Right lobe of liver (tissue), 6 donors: ENCODE measurements around the gene DCAF6. TPM values are rescaled to one million over a fixed set of nuclear protein-coding genes. Genes with fewer than 3 reads are reported as not detected.

Experiments used
- ATAC-seq, 4 donors: fragments of 200-7000 bp; cut with Tn5 transposase; one replicate each; pipeline ENCODE4 v1.9.1; 2020; ENCODE audit warnings: mild to moderate bottlenecking in 4 of 4, moderate library complexity in 4 of 4
- DNase-seq, 3 donors: peaks; one replicate each; pipeline ENCODE4 v3.0.0-alpha.2; 2020
- H3K27ac ChIP-seq, 3 donors: fragments of 200-600 bp; one replicate each; pipeline ENCODE4 v1.8.0; 2022
- H3K27me3 ChIP-seq, 2 donors: fragments of 200-600 bp; one replicate each; pipeline ENCODE4 v1.8.0; 2022
- H3K36me3 ChIP-seq, 4 donors: fragments of 200-600 bp; sonication (generic) in 1 of 4; one replicate each; pipeline versions ENCODE4 v1.5.1 to v1.8.0; 2017 to 2022; ENCODE audit warnings: control low read depth in 1 of 4
- H3K4me1 ChIP-seq, 4 donors: fragments of 200-600 bp; sonication (generic) in 1 of 4; one replicate each; pipeline versions ENCODE4 v1.5.1 to v1.8.0; 2017 to 2022; ENCODE audit warnings: control low read depth in 1 of 4
- H3K4me3 ChIP-seq, 3 donors: fragments of 200-600 bp; one replicate each; pipeline ENCODE4 v1.8.0; 2022
- H3K9me3 ChIP-seq, 4 donors: fragments of 200-600 bp; sonication (generic) in 1 of 4; one replicate each; pipeline versions ENCODE4 v1.5.1 to v1.8.0; 2017 to 2022; ENCODE audit warnings: control low read depth in 1 of 4
- POLR2A ChIP-seq: fragments of 450-650 bp; IDR thresholded peaks from one replicate; pipeline ENCODE4 v1.6.1; 2017; ENCODE audit warnings: antibody characterized with exemption, mild to moderate bottlenecking
- WGBS: methylation state at CpG from one replicate; pipeline ENCODE4 v1.1.6; 2018; ENCODE audit warnings: low coverage, low lambda C conversion rate; ENCODE audit not compliant: insufficient coverage; ENCODE audit errors: missing lambda C conversion rate; 5-methylcytosine and 5-hydroxymethylcytosine counted together
- intact Hi-C, 2 donors: fragments of 100-400 bp; cut with DNase I; formaldehyde crosslinking; loops; one replicate each; pipeline versions ENCODE4 v1.11.2 to v1.14.1; 2022
- total RNA-seq, 6 experiments: library from RNA; depleted of rRNA in 2 of 6; stranded (reverse); fragments of >200 nt in 2 of 6; fragmentation: NEBNext Ultra II Directional in 3 of 6; extraction: Animal tissue kit (Norgen Biotek cat#: 25700) in 3 of 6; gene quantifications; one replicate each; pipeline versions ENCODE4 v1.1.0 to v1.2.4, GENCODE V29; 2016 to 2023
- TF ChIP-seq, protein P1 (sequence below), 4 donors: fragments of 200-600 bp in 3 of 4; fragments of 450-650 bp in 1 of 4; IDR thresholded peaks; one replicate each; pipeline versions ENCODE4 v1.5.1 to v1.8.0; 2016 to 2022; ENCODE audit warnings: antibody characterized with exemption in 4 of 4, mild to moderate bottlenecking in 2 of 4
- donor health status: DM: no; HTN: yes; CAD: no.
- donor health status: DM: no; HTN: no; CAD: no.
- donor health status: DM: no; HTN: no; CAD: no.
- donor health status: DM: no; HTN: yes; CAD: no.
- donor health status: DM: no; HTN: yes; CAD: no.

DCAF6 gene
- total RNA-seq, 6 experiments from 2014 or later: 35.8 to 65.9 (median 48.8) TPM

DNA sequence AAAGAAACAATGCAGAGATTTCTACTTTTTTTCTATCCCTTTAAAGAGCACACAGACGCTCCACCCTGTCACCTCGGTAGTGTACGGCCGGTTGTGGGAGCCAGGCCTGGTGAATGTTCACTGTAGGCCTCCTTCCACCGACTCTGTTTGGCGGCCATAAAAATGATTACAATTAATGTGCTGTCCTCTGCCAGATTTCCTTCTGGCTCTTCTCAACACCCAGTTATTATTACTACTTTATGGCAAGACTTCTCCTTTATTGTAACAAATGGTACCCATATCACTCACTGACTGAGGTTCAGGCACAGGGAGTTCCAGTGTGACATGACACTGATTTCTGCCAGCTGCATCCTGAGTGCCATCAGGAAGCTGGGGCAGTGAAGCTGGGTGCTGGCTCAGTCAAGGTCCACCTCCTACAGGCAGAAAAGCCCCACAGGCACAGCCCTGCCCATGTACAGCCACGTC lies 162.9 kb downstream of the DCAF6 start:
- Histone ChIP-seq H3K4me3 (no peak overlapping the region), H3K4me1 (no peaks in the 10 kb centered on the region), H3K27ac (no peak overlapping the region), H3K9me3 (no peaks in the 10 kb centered on the region), H3K27me3 (no peaks in the 10 kb centered on the region), H3K36me3 (no peaks in the 10 kb centered on the region)
- TF ChIP-seq, protein P1, sequence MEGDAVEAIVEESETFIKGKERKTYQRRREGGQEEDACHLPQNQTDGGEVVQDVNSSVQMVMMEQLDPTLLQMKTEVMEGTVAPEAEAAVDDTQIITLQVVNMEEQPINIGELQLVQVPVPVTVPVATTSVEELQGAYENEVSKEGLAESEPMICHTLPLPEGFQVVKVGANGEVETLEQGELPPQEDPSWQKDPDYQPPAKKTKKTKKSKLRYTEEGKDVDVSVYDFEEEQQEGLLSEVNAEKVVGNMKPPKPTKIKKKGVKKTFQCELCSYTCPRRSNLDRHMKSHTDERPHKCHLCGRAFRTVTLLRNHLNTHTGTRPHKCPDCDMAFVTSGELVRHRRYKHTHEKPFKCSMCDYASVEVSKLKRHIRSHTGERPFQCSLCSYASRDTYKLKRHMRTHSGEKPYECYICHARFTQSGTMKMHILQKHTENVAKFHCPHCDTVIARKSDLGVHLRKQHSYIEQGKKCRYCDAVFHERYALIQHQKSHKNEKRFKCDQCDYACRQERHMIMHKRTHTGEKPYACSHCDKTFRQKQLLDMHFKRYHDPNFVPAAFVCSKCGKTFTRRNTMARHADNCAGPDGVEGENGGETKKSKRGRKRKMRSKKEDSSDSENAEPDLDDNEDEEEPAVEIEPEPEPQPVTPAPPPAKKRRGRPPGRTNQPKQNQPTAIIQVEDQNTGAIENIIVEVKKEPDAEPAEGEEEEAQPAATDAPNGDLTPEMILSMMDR (IDR thresholded peaks at IDR 0.05): no peak
- TF ChIP-seq POLR2A: no peak
- no peak for DNase-seq
- no peak for ATAC-seq
- WGBS: 91% methylated on average over 7 of the region's 7 CpGs
- intact Hi-C loops: no loop called here

- no peak overlapping the region for H3K27ac ChIP-seq
- no peaks in the 10 kb centered on the region for H3K4me1 ChIP-seq
- H3K36me3 ChIP-seq: no peaks in the 10 kb centered on the region
- TF ChIP-seq POLR2A: no peak
- TF ChIP-seq, protein P1 (IDR thresholded peaks at IDR 0.05): no peak
- ATAC-seq: no peak
- WGBS: 90% methylated on average over 6 of the region's 7 CpGs
- no peaks in the 10 kb centered on the region for H3K27me3 ChIP-seq
- no peak overlapping the region for H3K4me3 ChIP-seq
- intact Hi-C loops: no loop called here
- DNase-seq: no peak
- no peaks in the 10 kb centered on the region for H3K9me3 ChIP-seq
Measured at GRCh38 chr1:168100315-168101002, 164.0 kb downstream of the DCAF6 start.

DNA sequence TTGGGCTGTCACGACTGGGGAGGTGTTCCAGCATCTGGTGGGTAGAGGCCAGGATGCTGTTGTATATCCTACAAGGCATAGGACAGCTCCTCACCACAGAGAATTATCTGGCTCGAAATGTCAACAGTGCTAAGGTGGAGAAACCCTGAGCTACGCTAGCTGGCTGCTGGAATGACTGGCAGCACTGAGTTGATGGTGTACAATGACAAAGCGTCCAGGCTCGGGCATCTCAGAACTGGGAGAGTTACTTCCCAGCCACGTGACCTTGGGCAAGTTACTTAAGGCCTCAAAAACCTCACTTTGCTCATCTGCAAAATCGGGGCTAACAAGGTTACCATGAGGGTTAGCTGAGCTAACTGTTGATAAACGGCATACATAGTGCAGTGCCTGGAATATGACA lies 164.9 kb downstream of the DCAF6 start:
- no peak for TF ChIP-seq POLR2A
- TF ChIP-seq, protein P1 (IDR thresholded peaks at IDR 0.05): no peak
- Histone ChIP-seq H3K36me3 (no peaks in the 10 kb centered on the region), H3K9me3 (no peaks in the 10 kb centered on the region), H3K27me3 (no peaks in the 10 kb centered on the region), H3K4me1 (no peaks in the 10 kb centered on the region), H3K27ac (no peak overlapping the region), H3K4me3 (no peak overlapping the region)
- DNase-seq: no peak
- 85% methylated on average over 5 of the region's 8 CpGs for WGBS
- ATAC-seq: no peak
- intact Hi-C loops: no loop called here

- DNase-seq (no peak), ATAC-seq (no peak)
- TF ChIP-seq POLR2A: no peak
- TF ChIP-seq, protein P1 (IDR thresholded peaks at IDR 0.05): no peak
- Histone ChIP-seq H3K27me3 (no peaks in the 10 kb centered on the region), H3K9me3 (no peaks in the 10 kb centered on the region), H3K4me1 (peaks cover 0 to 8% (median 3%) of the 10 kb centered on the region in 4 donors), H3K4me3 (no peak overlapping the region), H3K27ac (no peak overlapping the region), H3K36me3 (no peaks in the 10 kb centered on the region)
- intact Hi-C loops: no loop called here
- WGBS: 60% methylated on average over 1 of the region's 1 CpG
Measured at GRCh38 chr1:168102487-168102886, 166.0 kb downstream of the DCAF6 start.
